Hematopoietic multipotent progenitor cell treated with erythropoietin and hydrocortisone succinate and interleukin-3 and kit ligand, for 15 days (in vitro differentiated cells): ENCODE results near the gene PBRM1.

Source experiments
- DNase-seq: peaks from one replicate; pipeline ENCODE4 v3.0.0-alpha.2; 2015; ENCODE audit warnings: low spot score

PBRM1 gene

DNA sequence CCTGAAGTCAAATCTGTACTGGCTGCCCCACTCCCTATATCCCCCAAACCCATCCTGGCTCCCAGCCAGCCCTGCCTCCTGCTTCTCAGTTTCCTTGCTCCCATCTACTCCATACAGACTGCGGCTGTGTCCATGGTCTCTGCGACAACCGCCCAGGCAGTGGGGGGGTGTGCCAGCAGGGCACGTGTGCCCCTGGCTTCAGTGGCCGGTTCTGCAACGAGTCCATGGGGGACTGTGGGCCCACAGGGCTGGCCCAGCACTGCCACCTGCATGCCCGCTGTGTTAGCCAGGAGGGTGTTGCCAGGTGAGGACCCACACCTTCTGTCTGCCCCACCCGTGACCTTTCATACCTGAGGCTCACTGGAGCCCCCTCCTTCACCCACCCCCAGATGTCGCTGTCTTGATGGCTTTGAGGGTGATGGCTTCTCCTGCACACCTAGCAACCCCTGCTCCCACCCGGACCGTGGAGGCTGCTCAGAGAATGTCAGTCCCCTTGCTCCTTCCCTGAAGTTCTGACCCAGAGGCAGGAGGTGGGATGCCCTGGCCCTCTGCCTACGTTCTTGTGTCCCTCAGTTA is 175.9 kb downstream of the PBRM1 start:
- no peak for DNase-seq

DNA sequence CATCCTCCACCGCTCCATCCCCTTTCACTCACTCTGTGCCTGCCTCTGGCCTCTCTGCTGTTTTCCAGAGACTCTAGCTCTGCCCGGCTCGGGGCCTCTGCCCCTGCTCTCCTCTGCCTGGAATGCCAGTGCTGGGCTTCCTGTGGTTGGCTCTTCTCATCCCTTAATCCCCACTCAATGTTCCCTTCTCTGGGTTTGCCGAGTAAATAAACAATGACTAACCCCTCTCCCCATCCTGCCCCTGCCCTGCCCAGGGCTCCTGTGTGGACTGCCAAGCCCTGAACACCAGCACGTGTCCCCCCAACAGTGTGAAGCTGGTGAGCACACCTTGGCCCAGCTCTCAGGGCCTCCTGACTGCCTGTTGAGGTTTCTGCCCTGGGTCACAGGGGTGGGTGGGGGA is 178.4 kb downstream of the PBRM1 start:
- DNase-seq: no peak

DNA sequence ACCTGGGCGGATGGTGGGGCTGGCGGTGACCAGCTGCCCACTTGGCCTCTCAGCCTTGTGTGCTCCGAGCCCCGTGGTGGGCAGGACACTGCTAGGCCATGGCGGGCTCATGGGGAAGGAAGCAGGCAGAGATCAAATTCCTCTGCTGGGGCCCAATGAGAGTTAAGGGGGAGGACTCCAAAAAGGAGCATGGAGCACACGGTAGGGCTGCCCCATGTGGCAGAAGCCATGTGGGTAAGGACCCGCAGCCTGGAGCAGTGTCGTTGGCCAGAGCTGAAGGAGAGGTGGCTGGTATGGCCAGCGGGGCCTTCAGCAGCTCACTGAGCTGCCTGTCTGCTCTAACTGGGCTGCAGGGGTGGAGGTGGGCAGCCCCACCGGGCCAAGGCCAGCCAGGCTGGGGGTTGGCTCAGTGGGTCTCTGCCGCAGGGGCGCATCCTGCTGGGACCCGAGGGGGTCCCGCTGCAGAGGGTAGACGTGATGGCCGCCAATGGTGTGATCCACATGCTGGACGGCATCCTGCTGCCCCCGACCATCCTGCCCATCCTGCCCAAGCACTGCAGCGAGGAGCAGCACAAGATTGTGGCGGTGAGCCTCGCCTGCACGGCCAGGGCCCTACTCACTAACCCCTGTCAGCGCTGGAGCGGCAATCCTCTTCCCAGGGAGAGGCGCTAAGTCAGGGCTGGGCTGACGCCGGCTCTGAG is 179.3 kb downstream of the PBRM1 start:
- DNase-seq: no peak

DNA sequence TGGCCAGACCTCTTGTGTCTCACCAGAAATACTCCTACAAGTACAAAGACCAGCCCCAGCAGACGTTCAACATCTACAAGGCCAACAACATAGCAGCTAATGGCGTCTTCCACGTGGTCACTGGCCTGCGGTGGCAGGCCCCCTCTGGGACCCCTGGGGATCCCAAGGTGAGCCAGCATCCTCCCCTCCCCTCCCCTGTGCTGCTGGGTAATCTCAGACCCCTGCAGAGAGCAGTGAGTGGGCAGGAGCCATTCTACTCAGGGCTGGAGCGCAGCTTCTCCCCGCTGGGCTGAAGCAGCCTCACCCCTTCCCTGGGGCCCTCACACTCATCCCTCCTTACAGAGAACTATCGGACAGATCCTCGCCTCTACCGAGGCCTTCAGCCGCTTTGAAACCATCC is 180.7 kb downstream of the PBRM1 start:
- no peak for DNase-seq

DNA sequence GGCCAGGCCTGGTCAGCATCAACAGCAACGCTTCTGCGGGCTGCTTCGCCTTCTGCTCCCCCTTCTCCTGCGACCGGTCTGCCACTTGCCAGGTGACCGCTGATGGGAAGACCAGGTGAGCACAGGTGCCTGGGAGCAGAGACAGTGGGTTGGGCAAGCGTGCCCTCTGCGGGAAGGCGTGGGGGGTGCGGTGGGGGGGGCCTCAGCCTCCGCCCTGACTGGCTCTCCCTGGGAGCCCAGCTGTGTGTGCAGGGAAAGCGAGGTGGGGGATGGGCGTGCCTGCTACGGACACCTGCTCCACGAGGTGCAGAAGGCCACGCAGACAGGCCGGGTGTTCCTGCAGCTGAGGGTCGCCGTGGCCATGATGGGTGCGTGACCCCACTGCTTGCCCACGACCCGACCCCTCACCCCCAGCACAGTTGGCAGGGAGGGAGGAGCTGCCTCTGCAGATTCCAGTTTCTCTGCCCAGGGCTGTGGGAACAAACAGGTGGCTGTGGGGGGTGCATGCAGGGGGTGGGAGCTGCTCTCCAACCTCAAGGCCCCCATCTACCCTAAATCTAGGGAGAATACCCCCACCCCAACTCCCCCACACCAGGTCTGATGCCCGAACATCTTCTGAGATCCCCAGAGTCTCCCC is 181.8 kb downstream of the PBRM1 start:
- DNase-seq: no peak

DNA sequence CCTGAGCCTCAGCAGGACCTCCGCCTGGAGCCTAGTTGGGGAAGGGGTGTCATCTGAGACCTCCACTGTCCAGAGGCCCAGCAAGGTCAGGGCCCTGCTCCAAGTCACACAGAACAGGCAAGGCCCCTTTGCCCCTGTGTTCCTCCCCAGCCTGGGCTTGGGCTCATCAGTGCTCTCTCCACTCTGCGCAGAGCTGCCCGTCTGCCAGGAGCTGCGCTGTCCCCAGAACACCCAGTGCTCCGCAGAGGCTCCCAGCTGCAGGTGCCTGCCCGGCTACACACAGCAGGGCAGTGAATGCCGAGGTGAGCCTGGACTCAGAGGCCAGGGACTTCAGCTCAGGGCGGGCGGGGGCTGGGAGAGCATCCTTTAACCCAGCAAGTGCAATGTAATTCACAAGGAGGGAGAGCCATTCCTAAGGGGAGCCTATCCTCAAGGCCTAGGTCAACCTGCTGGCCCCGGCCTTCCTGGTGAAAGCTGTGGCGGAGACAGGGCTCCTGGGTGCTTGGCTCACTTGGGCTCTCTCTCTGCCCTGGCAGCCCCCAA is 182.8 kb downstream of the PBRM1 start:
- DNase-seq: no peak

DNA sequence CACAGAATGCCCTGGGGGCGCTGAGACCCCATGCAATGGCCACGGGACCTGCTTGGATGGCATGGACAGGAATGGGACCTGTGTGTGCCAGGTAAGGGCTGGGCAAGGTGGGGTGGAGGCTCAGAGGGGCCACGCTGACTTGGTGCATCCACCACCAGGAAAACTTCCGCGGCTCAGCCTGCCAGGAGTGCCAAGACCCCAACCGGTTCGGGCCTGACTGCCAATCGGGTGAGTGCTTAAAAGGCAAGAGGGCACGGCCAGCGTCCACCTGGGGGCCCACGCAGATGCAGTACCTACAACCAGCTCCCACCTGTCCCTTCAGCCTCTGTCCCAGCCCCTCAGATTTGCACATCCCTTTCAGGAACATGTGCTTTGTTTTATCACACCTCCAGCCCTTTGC is 183.7 kb downstream of the PBRM1 start:
- no peak for DNase-seq

DNA sequence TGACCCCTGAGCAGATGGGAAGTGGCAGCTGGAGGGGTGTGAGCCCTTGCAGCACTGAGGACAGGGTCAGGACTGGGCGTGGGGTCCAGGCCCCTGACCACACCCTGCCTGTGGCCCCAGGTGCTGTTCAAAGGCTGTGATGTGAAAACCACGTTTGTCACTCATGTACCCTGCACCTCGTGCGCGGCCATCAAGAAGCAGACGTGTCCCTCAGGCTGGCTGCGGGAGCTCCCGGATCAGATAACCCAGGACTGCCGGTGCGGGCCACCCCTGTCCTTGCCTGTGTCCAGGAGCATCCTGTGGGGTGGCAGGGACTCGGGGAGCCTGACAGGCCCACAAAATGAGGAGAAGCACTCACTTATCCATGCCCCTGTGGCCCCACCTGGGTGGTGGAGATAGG is 184.7 kb downstream of the PBRM1 start:
- DNase-seq: no peak

DNA sequence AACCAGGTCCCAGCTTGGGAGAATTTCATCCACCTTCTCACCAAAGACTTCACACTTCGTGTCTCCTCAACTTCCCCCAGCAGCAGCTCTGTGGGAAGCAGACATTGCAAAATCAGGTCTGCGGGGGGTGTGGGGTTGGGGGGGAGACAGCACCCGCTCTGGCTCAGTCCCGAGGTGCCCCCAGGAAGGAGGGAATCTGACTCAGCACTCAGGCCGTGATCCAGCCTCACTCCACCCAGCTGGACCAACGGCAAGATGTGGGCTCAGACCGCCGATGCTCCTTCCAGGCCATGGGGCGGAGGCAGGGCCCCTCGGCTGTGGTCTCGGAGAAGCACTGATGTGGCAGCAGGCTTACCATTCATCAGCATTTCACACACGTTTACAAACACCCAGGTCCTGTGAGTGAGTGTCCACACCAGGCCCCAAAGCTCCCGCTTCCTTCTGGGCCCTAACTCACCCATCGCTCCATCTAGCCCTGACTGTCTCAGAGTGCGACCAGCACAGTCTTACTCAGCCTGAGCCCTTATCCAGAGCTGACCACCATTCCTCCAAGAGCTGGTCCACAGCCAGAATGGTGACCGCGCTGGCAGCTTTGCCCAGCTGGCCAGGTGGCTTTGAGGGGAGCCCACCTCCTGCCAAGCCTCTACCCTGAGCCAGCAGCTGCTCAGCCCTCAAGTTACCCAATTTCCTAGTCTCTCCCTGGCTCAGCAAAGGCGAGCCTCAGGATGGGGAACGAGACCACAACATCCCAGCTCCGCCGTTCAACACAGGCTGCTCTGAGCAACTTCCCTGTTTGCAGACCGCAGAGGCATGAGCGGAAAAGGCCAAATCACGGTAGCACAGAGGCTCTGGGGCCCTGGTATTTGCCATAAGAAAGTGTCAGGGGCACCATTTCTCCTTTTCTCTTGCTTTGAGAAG is 187.3 kb downstream of the PBRM1 start:
- no peak for DNase-seq

DNA sequence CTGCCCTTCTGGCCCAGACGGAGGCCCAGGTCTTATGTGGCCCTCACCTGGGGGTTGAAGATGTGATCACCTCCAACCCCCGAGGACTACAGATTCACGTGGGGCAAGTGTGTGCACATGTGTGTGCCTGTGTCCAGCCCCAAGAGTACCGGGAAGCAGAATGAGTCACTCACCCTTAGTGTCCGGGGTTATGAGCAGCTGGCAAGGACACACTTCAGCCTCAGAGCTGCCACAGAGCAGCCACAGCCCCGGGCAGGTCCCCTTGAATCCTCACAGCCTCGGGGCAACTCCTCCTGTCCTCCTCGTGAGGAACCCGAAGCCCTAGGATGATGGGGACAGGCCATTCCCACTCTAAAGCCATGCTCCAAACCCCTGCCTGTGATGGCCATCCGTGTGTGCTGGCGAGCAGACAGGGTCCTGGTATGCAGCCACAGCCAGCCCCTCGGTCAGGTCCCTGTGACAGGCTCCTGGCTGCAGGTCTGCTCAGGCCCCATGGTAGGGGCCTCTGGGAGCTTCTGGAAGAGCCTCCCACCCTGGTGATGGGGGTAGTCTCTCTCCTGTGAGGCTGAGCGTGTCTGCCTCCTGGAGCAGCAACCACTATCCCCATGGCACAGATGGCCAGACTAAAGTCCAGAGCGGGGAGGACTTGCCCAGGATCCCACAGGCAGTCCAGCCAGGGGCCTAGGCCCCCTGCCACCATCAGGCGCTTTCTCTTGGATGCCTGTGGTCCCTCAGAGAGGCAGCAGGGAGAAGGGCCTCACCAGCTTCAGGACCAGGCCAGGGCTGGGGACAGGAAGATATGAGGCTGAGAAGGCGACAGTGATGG is 189.7 kb downstream of the PBRM1 start:
- no peak for DNase-seq
